ENCODE data around the gene ARHGEF19. TPM values are rescaled to one million over a fixed set of nuclear protein-coding genes. Genes with fewer than 3 reads are reported as not detected.

The ARHGEF19 gene
- total and polyA plus RNA-seq, 9 of the 15 experiments (the other 6 are each of a cell fraction or from before 2014, with no cell fraction given) = 0.73 to 21.0 (median 5.2) TPM

DNA sequence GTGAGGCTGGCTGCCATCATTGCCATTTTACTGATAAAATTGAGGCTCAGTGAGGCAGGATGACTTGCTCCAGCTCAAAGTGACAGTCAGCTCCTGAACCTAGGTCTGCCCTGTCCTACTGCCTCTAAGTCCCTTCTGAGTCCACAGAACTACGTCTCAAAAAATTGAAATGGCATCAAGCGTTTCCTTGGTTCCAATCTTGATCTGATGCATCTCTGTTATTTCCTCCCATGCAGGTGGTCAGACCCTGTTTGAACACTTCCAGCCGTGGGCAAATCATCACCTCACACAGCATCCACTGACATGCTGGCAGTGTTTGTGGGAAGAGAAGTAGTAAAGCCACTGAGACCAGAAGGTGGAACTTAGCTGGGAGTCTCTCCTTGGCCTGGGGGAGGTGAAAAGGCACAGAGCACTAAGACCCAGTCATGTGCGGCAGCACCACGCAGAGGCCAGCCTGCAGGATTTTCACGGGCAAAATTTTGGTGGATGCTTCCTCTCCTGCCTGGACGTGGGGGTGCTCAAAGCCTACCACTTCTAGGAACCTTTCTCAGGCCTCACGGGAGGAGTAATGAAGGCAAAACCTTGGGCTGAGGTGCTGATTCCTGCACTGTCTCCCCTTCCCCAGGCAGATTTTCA, 32.3 kb upstream of the ARHGEF19 start (continued):
- no peak for TF ChIP-seq MLX (CRISPR knock-in tag; conservative IDR thresholded peaks at IDR 0.05)
- 0 out of 6 replicates have a peak, but pooled peaks of 1 of the 3 experiments have one; percentile 3 for TF ChIP-seq ZBTB11 (CRISPR knock-in tag; IDR thresholded peaks at IDR 0.05)
- TF ChIP-seq, protein P1, sequence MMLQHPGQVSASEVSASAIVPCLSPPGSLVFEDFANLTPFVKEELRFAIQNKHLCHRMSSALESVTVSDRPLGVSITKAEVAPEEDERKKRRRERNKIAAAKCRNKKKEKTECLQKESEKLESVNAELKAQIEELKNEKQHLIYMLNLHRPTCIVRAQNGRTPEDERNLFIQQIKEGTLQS (IDR thresholded peaks at IDR 0.05) = no peak
- TF ChIP-seq, protein P1 (CRISPR knock-in tag; conservative IDR thresholded peaks at IDR 0.05) = no peak
- 0 out of 2 replicates have a peak, but pooled peaks have one; percentile 1 for TF ChIP-seq BHLHE40 (IDR thresholded peaks at IDR 0.05; ENCODE audit: low read length)
- TF ChIP-seq CEBPB (tag; IDR thresholded peaks at IDR 0.05) = no peak
- no peak for TF ChIP-seq POLR2H (tag; IDR thresholded peaks at IDR 0.05; ENCODE audit: low read depth)
- no peak for TF ChIP-seq ZSCAN32 (CRISPR knock-in tag; IDR thresholded peaks at IDR 0.05)
- TF ChIP-seq, protein P2, sequence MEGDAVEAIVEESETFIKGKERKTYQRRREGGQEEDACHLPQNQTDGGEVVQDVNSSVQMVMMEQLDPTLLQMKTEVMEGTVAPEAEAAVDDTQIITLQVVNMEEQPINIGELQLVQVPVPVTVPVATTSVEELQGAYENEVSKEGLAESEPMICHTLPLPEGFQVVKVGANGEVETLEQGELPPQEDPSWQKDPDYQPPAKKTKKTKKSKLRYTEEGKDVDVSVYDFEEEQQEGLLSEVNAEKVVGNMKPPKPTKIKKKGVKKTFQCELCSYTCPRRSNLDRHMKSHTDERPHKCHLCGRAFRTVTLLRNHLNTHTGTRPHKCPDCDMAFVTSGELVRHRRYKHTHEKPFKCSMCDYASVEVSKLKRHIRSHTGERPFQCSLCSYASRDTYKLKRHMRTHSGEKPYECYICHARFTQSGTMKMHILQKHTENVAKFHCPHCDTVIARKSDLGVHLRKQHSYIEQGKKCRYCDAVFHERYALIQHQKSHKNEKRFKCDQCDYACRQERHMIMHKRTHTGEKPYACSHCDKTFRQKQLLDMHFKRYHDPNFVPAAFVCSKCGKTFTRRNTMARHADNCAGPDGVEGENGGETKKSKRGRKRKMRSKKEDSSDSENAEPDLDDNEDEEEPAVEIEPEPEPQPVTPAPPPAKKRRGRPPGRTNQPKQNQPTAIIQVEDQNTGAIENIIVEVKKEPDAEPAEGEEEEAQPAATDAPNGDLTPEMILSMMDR (IDR thresholded peaks at IDR 0.05 in 2 of 3, conservative IDR thresholded peaks at IDR 0.05 in 1 of 3; ENCODE audit: insufficient read depth in 2 of 3, low read depth in 1 of 3, low read length in 3 of 3) = 0 out of 6 replicates have a peak, but pooled peaks of 1 of the 3 experiments have one; percentile 13
- TF ChIP-seq, protein P3, sequence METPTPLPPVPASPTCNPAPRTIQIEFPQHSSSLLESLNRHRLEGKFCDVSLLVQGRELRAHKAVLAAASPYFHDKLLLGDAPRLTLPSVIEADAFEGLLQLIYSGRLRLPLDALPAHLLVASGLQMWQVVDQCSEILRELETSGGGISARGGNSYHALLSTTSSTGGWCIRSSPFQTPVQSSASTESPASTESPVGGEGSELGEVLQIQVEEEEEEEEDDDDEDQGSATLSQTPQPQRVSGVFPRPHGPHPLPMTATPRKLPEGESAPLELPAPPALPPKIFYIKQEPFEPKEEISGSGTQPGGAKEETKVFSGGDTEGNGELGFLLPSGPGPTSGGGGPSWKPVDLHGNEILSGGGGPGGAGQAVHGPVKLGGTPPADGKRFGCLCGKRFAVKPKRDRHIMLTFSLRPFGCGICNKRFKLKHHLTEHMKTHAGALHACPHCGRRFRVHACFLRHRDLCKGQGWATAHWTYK (CRISPR knock-in tag; IDR thresholded peaks at IDR 0.05) = no peak
- TF ChIP-seq RBM22 (IDR thresholded peaks at IDR 0.05; ENCODE audit: low read depth, low read length, poor library complexity, severe bottlenecking) = peak; percentile 57
- TF ChIP-seq ZKSCAN8 (CRISPR knock-in tag; IDR thresholded peaks at IDR 0.05) = no peak
- no peak for TF ChIP-seq TBP (optimal IDR thresholded peaks at IDR 0.05; ENCODE audit: low read depth, low read length)
- TF ChIP-seq ZBTB1 (CRISPR knock-in tag; IDR thresholded peaks at IDR 0.05; ENCODE audit: borderline replicate concordance, low read depth) = peak; percentile 69; the same call in 1 of the 2 replicates
- TF ChIP-seq HDGF (IDR thresholded peaks at IDR 0.05) = no peak
- no peak for TF ChIP-seq BRF1 (IDR thresholded peaks at IDR 0.05; ENCODE audit: borderline replicate concordance, extremely low read depth, insufficient read length)
- TF ChIP-seq ZBTB12 (CRISPR knock-in tag; IDR thresholded peaks at IDR 0.05) = no peak

All from K562 (cell line).